Endothelial cell of umbilical vein (primary cell): ENCODE data around the gene CRTC2. TPM values are rescaled to one million over a fixed set of nuclear protein-coding genes. Genes with fewer than 3 reads are reported as not detected.

Source experiments
- BruUV-seq: library from RNA; stranded (reverse); fragments of 400-500 nt; replicated peaks from 2 replicates; lab custom pipeline; 2021; lab: Mats Ljungman, UMichigan
- CTCF ChIA-PET: fragments of 300-600, 350-600 bp; sonication (Branson Sonifier 250); formaldehyde crosslinking; loops from one replicate; lab custom pipeline; 2021; ENCODE audit warnings: antibody characterized with exemption, inconsistent platforms; lab: Charles Lee
- POLR2A ChIA-PET: fragments of 300-600, 350-600 bp; sonication (Branson Sonifier 250); formaldehyde crosslinking; loops from one replicate; lab custom pipeline; 2021; ENCODE audit warnings: antibody characterized with exemption, inconsistent platforms; lab: Charles Lee
- DNase-seq: peaks from one replicate; pipeline ENCODE4 v3.0.0-alpha.2; 2011; ENCODE audit warnings: low read depth, low spot score
- FAIRE-seq: peaks from 2 replicates; lab custom pipeline; 2011; peaks lifted over from hg19 to GRCh38; lab: Jason Lieb, UNC
- H2AFZ ChIP-seq: 2 replicates; pipeline ENCODE4 v1.6.0; 2012; ENCODE audit warnings: low read depth, low read length, control low read depth, inconsistent platforms
- H3K27ac ChIP-seq: 2 replicates; pipeline ENCODE4 v1.5.1; 2011; ENCODE audit warnings: low read depth, mild to moderate bottlenecking, control low read depth, low read length, moderate library complexity; ENCODE audit not compliant: insufficient read depth
- H3K27me3 ChIP-seq, 2 experiments: 2 replicates each; pipeline versions ENCODE4 v1.6.0 to v1.6.1; 2011; ENCODE audit warnings: low read length in 2 of 2, mixed read lengths in 1 of 2; ENCODE audit not compliant: control insufficient read depth in 2 of 2, insufficient read depth in 2 of 2
- H3K36me3 ChIP-seq, 2 experiments: 2 replicates in 1 of 2; 3 replicates in 1 of 2; pipeline ENCODE4 v1.5.1; 2011; ENCODE audit warnings: low read length in 2 of 2, mild to moderate bottlenecking in 1 of 2, moderate library complexity in 1 of 2; ENCODE audit not compliant: control insufficient read depth in 2 of 2, insufficient read depth in 2 of 2; ENCODE audit errors: extremely low read depth in 1 of 2
- H3K4me1 ChIP-seq: 3 replicates; pipeline ENCODE4 v1.5.1; 2011; ENCODE audit warnings: mild to moderate bottlenecking, low read length; ENCODE audit not compliant: control insufficient read depth, insufficient read depth; ENCODE audit errors: extremely low read depth
- H3K4me2 ChIP-seq: 2 replicates; pipeline ENCODE4 v1.6.1; 2011; ENCODE audit warnings: low read length, control low read depth, mixed read lengths; ENCODE audit not compliant: insufficient read depth
- H3K4me3 ChIP-seq, 3 experiments: fragments of 200-600 bp in 1 of 3; sonication (generic), shearing (Covaris generic) in 1 of 3; replicated peaks in 1 of 3; 2 replicates each; pipeline ENCODE4 v1.5.1; 2011 to 2016; ENCODE audit warnings: control low read depth in 3 of 3, low read length in 3 of 3, mild to moderate bottlenecking in 2 of 3, inconsistent platforms in 1 of 3, low read depth in 1 of 3, moderate library complexity in 1 of 3; ENCODE audit not compliant: insufficient read depth in 1 of 3
- H3K79me2 ChIP-seq: 2 replicates; pipeline ENCODE4 v1.6.0; 2012; ENCODE audit warnings: low read length, inconsistent platforms; ENCODE audit not compliant: control insufficient read depth, insufficient read depth
- H3K9ac ChIP-seq: replicated peaks from 2 replicates; pipeline ENCODE3; 2011; ENCODE audit warnings: low read length, control low read depth; ENCODE audit not compliant: insufficient read depth; ENCODE audit errors: extremely low read depth
- H3K9me1 ChIP-seq: replicated peaks from 3 replicates; pipeline ENCODE4 v1.6.0; 2011; ENCODE audit warnings: mild to moderate bottlenecking, low read length; ENCODE audit not compliant: control insufficient read depth, insufficient read depth; ENCODE audit errors: extremely low read depth
- H3K9me3 ChIP-seq: replicated peaks from 2 replicates; pipeline ENCODE4 v1.5.1; 2012; ENCODE audit warnings: low read length, inconsistent platforms; ENCODE audit not compliant: control insufficient read depth, insufficient read depth
- H4K20me1 ChIP-seq: replicated peaks from 2 replicates; pipeline ENCODE3; 2011; ENCODE audit warnings: mild to moderate bottlenecking, low read length; ENCODE audit not compliant: control insufficient read depth, insufficient read depth; ENCODE audit errors: extremely low read depth
- EZH2 ChIP-seq: IDR thresholded peaks from 2 replicates; pipeline ENCODE4 v1.6.1; 2012; ENCODE audit warnings: borderline replicate concordance, low read depth, mild to moderate bottlenecking, moderate library complexity, low read length, inconsistent platforms; ENCODE audit not compliant: severe bottlenecking
- FOS ChIP-seq: IDR thresholded peaks from 2 replicates; pipeline ENCODE4 v1.6.1; 2011; ENCODE audit warnings: mild to moderate bottlenecking, low read length, moderate library complexity, borderline replicate concordance; ENCODE audit not compliant: insufficient read depth
- GATA2 ChIP-seq: IDR thresholded peaks from 2 replicates; pipeline ENCODE4 v1.7.0; 2011; ENCODE audit warnings: low read depth, mild to moderate bottlenecking, moderate library complexity, mixed read lengths, low read length; ENCODE audit not compliant: insufficient read length, insufficient read depth
- JUN ChIP-seq: IDR thresholded peaks from 2 replicates; pipeline ENCODE4 v1.6.1; 2011; ENCODE audit warnings: borderline replicate concordance, low read depth; ENCODE audit not compliant: insufficient read length, insufficient read depth
- MYC ChIP-seq: IDR thresholded peaks from one replicate; pipeline ENCODE4 v1.6.1; 2011; ENCODE audit warnings: mild to moderate bottlenecking, low read depth, low read length
- POLR2A ChIP-seq: IDR thresholded peaks from 2 replicates; pipeline ENCODE4 v1.6.1; 2012; ENCODE audit warnings: low read depth, mild to moderate bottlenecking, control low read depth, low read length
- POLR2AphosphoS5 ChIP-seq: IDR thresholded peaks from 2 replicates; pipeline ENCODE4 v1.6.1; 2012; ENCODE audit warnings: low read depth, mild to moderate bottlenecking, control low read depth, low read length, moderate library complexity; ENCODE audit not compliant: insufficient read depth
- dilution Hi-C: fragments of 300-500 bp; cut with MboI; formaldehyde crosslinking; loops from one replicate; pipeline ENCODE4 v1.15.0; 2019; ENCODE audit warnings: low sequenced_read_pairs; ENCODE audit not compliant: extremely low pct_ligation_motif_present
- intact Hi-C: fragments of 100-400 bp; cut with micrococcal nuclease; formaldehyde crosslinking; loops from one replicate; pipeline ENCODE4 v1.10.0; 2022
- polyA plus RNA-seq, 4 experiments: library from polyadenylated mRNA; depleted of rRNA in 3 of 4; stranded (reverse) in 3 of 4; unstranded in 1 of 4; fragments of >200 nt; gene quantifications; 2 replicates each; pipeline versions ENCODE4 v1.2.1 to v1.2.3, GENCODE V29; 2011 to 2012; ENCODE audit warnings: missing spikeins in 1 of 4
- total RNA-seq: library from RNA; stranded (reverse); gene quantifications from 2 replicates; pipeline ENCODE4 v1.2.3, GENCODE V29; 2021
- TF ChIP-seq, protein P1 (sequence below), 2 donors: IDR thresholded peaks; 1 replicate in 1 of 2; 2 replicates in 1 of 2; pipeline ENCODE4 v1.5.1; 2011; ENCODE audit warnings: low read length in 2 of 2, mild to moderate bottlenecking in 2 of 2, moderate library complexity in 2 of 2, control low read depth in 1 of 2, inconsistent platforms in 1 of 2, low read depth in 1 of 2; ENCODE audit not compliant: insufficient read depth in 1 of 2; ENCODE audit errors: extremely low read depth in 1 of 2
- TF ChIP-seq, protein P2 (sequence below): IDR thresholded peaks from 2 replicates; pipeline ENCODE4 v1.6.1; 2011; ENCODE audit not compliant: insufficient read depth, insufficient read length

CRTC2 gene
- total and polyA plus RNA-seq, 2 donors (not counting 3 experiments of a cell fraction or from before 2014, with no cell fraction given), result 40.2 to 42.2 TPM

GRCh38 chr1:153937331-153937730 lies 21.1 kb downstream of the CRTC2 start:
- H3K27me3 ChIP-seq, result no peaks in the 10 kb centered on the region
- H4K20me1 ChIP-seq, result no peaks in the 10 kb centered on the region
- FAIRE-seq, result no peak
- H3K9me3 ChIP-seq, result no peaks in the 10 kb centered on the region
- H2AFZ ChIP-seq, result no peak overlapping the region
- H3K4me3 ChIP-seq, result no peak overlapping the region
- H3K36me3 ChIP-seq, result peaks cover 5 to 60% of the 10 kb centered on the region in 2 experiments
- DNase-seq, result no peak
- no peaks in the 10 kb centered on the region for H3K4me1 ChIP-seq
- no TSS peak for BruUV-seq
- H3K27ac ChIP-seq, result no peak overlapping the region
- CTCF ChIA-PET, result interaction anchor here (0.8 to 1.4 kb wide), 2 partner anchors 9 to 21 kb away, joined by 4 to 7 read pairs; partner anchors contain the start of genes CRTC2 and DENND4B
- no peaks in the 10 kb centered on the region for H3K79me2 ChIP-seq
- dilution Hi-C loops, result no loop called here
- no peak overlapping the region for H3K9ac ChIP-seq
- no peak overlapping the region for H3K4me2 ChIP-seq
- POLR2A ChIA-PET, result no interaction called here
- TF ChIP-seq FOS (no peak), POLR2A (no peak), JUN (no peak), GATA2 (no peak), POLR2AphosphoS5 (no peak), EZH2 (no peak), MYC (no peak)
- TF ChIP-seq, protein P1, sequence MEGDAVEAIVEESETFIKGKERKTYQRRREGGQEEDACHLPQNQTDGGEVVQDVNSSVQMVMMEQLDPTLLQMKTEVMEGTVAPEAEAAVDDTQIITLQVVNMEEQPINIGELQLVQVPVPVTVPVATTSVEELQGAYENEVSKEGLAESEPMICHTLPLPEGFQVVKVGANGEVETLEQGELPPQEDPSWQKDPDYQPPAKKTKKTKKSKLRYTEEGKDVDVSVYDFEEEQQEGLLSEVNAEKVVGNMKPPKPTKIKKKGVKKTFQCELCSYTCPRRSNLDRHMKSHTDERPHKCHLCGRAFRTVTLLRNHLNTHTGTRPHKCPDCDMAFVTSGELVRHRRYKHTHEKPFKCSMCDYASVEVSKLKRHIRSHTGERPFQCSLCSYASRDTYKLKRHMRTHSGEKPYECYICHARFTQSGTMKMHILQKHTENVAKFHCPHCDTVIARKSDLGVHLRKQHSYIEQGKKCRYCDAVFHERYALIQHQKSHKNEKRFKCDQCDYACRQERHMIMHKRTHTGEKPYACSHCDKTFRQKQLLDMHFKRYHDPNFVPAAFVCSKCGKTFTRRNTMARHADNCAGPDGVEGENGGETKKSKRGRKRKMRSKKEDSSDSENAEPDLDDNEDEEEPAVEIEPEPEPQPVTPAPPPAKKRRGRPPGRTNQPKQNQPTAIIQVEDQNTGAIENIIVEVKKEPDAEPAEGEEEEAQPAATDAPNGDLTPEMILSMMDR (IDR thresholded peaks at IDR 0.05; ENCODE audit: extremely low read depth in 1 of 2, insufficient read depth in 1 of 2, low read depth in 1 of 2, low read length in 2 of 2), result no peak
- TF ChIP-seq, protein P2, sequence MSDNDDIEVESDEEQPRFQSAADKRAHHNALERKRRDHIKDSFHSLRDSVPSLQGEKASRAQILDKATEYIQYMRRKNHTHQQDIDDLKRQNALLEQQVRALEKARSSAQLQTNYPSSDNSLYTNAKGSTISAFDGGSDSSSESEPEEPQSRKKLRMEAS, result no peak
- no peaks in the 10 kb centered on the region for H3K9me1 ChIP-seq
- intact Hi-C loops, result no loop called here
